Stimulated activated CD4-positive, alpha-beta T cell treated with anti-CD3 and anti-CD28 coated beads, Interleukin-1b, Interleukin-23, amount 100 ng/mL, for 24 hours (primary cell): ENCODE measurements around the gene GRAMD1B.
A peak's percentile ranks its signal among the peaks of the same experiment; 100 is the strongest.

Source experiments
- DNase-seq, 4 experiments: peaks; one replicate each; pipeline ENCODE4 v3.0.0-alpha.2; 2020; ENCODE audit warnings: low read depth in 4 of 4, low spot score in 1 of 4

The GRAMD1B gene

DNA sequence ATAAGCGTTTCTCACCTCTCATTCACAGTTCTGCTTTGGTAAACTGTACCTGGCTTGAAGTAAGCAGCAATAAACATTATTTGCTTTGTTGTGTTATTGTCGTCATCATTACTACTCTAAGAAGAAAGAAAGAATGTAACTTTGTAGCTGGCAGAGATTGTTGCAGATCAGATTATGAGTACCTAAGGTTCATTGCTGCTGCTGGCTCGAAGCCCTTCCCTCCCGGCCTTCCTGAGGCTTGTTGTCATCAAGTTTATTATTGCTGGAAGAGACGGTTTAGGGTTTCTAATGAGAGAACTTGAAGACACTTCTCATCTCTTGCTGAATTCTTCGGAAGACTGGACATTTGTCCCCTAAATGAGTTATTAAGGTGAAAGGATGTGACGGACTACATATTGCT lies 101.3 kb downstream of the GRAMD1B start:
- no peak for DNase-seq

DNA sequence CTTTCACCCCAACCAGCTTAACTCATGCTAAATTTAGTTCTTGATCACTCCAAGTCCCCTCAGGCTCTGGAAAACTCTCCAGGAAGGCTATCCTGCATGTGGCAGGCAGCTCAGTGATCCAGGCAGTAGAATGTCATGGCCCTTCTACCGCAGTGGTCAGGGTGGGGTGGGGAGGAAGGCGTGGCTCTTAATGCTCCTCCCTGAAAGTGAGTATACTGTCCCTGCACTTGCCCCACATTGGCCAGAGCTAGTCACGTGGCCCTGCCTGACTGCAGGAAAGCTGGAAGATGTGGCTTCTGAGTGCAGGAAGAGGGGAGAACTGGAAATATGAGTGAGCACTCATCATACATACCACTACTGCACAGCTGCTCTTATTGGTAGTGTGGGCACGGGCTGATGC lies 102.1 kb downstream of the GRAMD1B start:
- DNase-seq, result no peak

DNA sequence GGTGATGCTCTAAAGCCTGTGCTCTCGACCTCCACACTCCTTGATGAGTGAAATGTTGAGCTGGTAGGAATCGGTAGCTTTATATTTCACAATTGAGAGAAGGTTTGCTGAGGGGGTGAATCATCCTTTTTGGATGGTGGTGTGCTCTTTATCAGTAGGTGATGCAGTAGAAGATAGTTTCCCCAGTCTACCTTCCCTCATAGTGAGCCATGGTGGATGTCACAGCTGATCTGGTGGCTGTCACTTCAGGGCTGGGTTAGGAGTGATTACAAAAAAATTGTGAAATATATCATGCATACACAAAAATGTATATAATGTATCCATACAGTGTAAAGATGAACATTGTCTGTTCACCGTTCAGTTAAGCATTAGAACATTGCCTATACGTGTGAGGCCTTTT lies 105.3 kb downstream of the GRAMD1B start:
- DNase-seq, result no peak

DNA sequence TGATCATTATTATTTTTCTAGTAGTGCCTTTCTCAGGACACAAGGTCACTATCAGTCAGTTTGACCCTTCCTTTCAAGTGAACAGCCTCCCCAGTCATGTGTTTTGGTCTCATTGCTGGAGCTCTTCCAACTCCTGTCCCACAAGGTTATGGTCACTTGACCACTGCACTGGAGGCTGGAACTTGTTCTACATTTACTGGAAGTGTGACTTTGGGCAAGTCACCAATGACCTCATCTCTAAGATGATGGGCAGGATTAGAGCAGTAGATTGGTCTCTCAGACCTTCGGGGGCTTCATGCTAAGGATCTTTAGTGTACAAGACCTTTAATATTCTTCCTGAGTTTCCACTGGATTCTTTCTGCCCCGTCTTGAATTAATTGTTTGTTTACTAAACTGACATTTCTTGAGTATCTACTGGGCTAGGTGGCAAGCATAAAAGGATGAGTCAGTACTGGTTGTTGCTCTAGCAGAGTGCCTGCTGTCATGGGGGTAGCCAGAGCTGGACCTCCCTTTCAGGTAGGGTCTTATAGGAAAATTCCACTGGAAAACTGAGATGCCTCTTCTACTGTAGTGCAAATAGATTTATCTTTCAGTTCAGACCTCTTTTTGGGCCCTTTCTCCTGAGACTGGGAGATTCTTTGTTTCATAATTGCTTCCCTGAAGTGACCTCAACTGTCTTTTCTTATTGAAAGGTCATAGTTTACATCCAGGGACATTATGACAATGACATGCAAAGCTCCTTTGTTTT lies 106.8 kb downstream of the GRAMD1B start:
- DNase-seq, result no peak

DNA sequence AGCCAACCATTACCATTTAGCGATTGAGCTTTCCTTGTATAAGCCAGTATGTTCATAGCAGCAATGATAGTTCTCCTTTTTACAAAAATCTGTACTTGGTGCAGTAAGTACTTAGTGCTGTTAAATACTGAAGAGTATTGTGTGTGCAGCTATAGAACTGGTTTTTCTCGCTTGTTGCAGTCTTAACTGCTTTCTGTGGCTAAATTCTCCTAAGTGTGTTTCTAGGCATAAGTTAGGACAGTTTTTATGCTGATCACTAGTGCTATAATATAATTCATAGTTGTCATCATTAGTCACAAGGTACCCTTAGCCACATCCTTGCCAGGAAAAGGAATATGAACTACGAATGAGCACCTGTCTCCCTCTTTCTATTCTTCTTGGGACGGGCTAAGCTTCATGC lies 107.7 kb downstream of the GRAMD1B start:
- no peak for DNase-seq

DNA sequence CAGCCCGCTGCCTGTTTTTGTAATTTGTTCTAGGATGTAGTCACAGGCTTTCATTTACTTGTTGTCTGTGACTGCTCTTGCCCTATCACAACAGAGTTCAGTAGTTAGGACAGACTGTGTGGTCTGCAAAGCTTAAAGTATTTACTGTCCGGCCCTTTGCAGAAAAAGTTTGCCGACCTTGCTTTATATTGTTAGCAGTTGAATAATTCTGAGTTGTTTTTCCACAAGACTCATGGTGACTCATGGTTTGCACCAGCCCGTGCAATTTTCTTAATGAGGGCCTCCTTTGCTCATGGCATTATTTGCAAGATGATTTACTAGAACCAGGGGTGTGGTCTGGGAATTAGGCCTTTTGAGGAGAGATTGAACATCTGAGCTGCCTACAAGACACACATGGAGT lies 113.7 kb downstream of the GRAMD1B start:
- no peak for DNase-seq

DNA sequence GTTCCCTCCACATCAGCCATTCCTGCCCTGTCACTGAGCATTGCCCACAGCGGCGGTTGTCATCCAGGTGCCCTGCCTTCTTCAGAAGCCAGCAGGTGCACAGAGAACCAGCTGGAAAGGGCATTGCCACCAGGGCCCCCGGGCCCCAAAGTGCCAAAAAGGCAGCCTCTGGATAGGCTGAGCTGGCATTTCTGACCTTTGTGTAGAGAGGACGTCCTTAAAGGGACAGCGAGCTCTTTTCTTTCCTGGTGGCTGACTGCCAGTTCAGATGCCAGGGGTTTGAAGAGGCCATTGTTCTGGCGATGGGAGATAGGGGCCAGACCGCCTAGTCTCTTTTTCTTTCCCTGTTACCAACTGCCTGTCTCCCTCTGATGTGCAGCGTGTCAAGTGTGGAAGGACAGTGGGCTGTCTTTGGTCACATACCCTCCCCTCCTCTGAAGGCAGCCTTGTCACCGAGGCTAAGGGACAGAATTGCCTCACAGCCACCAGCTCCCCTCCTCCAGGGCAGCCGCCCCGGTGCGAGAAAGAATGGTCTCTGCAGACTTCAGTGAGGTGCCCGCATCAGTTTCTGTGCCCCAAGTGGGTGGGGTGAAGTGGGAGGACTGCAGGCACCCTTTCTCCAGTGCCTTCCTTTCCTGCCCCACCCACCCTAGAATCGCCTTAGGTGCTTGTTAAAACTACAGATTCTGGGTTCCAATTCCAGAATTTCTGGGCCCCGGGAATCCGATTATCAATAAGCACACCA lies 114.7 kb downstream of the GRAMD1B start:
- DNase-seq, result no peak

DNA sequence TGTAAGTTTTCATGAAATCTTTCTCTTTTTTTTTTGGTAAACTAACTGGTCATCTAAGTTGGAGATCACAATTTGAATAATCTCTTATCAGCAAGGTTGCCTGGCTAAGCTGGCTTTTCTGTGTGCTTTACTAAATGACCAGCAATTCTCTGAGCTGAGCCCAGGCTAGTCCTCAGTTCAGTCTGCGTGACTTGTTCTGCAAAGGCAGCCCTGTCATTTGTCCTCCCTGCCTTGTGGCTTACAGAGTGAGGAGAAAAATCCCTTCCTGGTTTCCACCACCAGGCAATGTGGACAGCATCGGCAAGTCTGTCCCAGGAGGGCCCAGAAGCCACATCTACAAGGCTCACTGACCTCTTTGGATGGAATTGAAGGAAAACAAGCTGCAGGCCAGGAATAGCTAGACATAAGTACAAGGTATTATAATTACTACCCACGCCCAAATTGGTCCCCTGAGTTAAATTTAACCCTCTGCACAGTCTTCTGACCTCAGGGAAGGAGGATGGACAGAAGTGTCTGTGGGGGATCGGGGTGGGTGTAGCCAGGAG lies 115.7 kb downstream of the GRAMD1B start:
- DNase-seq, result no peak

DNA sequence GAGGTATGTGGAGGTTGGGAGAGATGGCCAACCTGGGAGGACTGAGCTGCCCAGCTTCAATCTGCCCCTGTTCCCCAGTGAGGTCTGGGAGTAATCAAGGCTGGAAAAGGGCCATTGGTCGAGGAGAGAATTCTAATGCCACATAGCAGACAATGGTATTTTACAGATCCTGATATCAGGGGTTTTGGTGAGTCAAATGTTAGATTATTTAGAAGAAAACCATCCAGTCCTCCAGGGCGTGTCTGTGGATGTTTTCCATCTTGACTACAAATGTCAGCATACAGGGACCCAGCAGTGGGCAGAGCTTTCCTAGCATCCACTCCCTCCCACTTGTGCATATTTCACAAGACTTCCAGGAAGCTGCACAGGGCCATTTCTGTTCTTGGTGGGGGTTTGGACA lies 116.4 kb downstream of the GRAMD1B start:
- DNase-seq, result no peak

DNA sequence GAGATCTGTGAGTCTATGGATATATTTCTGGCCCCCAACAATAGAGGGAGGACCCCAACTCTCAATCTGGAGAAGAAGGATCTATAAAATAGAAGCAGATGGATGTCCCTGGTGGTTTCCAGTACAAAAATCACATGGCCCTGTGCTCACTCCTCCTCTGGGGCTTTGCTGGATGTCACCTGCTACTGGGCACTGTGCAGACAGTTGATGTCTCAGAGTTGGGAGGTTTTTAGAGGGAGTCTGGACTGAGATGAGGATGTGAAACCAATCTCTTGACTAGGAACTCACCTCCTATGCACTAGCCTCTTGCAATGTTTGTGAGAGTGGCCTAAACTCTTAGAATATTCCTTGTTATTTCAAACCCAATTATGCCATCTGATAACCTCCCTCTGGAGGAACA lies 117.1 kb downstream of the GRAMD1B start:
- no peak for DNase-seq

DNA sequence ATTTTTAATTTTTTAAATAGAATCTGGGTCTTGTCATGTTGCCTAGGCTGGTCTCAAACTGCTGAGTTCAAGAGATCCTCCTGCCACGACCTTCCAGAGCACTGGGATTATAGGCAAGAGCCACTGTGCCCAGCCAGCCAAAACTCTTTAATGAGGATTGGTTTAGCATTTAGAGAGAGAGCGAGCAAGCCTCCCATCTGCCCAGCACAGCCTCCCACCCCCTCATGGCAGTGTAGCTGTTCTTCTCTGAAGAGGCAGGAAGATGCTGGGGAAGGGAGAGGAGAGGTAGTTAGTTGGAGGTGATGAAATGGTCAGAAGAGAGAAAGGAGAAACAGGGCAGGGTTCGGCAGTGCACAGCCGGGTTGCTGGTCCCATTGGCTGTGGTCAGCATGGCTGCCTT lies 118.7 kb downstream of the GRAMD1B start:
- no peak for DNase-seq

DNA sequence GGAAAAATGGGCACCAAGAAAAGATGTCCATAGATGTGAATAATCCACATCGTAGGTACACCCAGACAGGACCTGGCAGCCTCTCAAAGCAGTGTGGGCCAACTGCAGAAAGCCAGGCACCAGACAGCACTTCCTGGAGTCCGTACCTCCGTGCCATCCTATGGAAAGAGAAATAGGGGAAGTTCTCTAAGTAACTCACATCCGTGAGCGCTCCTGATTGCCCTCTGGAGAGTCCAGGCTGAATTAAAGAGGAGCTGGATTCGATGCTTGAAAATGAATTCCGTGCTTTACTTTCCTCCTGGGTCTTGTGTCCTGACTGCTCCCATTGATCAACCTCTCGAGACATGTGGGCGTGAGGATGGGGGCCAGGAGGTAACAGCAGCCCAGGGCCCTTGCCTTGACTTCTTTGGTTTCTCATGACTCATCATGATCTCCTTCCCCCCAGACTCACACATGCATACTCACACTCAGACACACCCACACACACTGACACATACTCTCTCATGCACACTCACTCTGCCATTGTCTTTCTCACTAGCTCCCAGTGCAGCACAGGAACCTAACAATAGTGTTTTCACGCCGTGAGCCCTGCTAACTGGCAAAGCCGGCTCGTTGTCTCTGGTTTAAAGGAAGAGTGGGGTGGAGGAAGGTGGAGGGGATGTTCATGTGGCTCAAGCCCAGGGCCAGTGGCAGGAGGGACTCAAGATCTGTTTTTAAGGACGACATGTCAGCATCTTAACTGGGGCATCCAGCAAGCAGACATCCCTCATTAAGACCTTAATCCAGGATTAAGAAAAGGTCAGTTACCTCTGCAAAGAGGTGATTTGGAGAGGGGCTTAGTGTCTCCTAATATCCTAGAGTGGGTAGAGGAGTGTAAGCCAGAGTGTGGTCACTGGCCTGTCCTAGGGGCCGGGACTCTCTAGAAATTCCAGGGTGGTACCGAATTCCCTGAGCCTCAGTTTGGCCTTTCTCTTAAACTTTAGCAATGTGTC lies 120.2 kb downstream of the GRAMD1B start:
- DNase-seq, result peak in 1 of 4 experiments; percentile 4

DNA sequence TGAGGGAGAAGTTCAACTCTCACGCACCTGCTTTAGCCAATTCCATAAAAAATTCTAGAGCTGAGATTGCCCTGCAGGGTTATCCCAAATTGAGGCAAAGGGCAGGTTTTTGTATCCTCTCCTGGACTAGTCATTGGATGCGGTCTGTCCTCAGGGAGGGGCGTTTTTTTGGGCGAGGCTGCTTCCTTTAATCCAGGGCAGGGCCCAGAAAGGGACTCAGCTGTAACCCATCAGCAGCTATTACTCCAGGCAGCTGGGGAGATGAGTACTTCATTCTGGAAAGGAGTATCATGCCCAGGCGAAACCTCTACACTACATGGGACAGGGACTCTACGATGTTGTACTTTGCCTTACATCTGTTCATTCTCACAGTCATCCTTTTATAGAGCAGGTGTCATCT lies 121.0 kb downstream of the GRAMD1B start:
- no peak for DNase-seq

DNA sequence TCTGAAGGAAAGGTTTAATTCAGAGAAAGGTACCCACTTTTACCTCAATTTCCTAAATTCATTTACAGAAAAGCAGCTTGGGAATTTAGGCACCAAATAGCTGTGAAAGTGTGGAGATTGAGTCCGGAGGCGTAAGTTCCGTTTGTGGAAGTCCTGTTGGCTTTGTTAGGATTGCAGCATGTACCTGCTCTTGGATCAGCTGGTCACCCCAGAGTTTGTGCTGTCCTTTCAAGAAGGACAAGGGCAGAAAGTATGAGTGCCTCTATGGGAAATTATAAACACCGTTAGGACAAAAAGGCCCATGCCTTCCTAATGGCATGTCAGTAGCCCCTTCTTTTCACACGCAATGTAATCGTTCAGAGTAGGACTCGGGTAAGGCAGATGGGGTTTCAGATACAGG lies 126.6 kb downstream of the GRAMD1B start:
- no peak for DNase-seq

DNA sequence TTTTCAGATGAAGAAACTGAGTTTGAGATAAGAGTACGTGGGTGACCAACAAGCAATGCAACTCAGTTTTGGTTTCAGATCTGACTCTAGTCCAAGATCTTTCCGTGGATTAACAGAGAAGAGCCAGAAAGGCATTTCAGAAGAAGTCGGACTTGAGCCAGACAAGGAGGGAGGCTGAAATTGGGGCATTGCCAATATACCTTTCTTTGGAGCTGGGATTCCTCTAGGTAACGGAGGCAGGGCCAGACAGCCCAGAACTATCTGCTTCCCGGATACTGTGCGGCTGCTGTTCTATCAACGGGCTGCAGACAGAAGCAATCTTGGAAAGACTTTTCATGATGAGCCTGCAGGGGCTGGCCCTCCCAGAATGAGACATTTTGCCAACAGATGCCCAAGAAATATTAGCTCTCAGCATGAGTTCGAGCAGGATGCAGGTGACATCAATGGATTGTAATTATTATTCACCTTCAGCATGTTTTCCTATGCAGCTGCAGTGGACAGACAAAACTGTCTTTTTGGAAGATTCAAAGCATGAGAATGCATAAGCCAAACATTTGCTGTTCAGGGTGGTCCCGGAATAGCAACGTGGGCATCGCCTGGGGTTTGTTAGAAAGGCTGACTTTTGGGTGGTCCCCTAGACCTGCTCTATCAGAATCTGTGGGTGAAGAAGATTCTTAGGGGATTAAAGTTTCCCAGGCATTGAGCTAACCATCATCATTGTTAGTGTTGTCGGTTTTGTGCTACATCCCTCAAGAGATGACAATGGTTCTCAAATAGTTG lies 128.7 kb downstream of the GRAMD1B start:
- no peak for DNase-seq

DNA sequence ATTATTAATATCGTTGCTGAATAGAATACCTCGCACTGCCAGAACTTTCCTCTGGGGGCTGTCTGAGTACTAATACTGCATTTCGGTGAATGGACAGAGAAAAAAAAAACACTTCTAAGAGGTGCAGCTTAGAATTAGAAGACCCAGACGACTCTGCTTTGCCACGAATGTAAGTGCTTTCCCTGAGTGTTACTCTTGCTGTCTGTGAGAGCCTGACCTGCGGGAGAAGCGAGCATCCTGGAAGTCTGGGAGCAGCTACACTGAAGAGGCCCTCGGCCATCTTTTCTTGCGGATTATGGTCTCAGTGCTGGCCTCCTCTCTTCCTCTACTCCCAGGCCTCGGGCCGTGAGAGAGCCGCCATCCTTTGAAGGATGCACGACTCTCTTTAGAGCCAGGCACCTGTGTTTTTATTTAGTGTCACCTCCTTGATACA lies 129.5 kb downstream of the GRAMD1B start:
- no peak for DNase-seq

DNA sequence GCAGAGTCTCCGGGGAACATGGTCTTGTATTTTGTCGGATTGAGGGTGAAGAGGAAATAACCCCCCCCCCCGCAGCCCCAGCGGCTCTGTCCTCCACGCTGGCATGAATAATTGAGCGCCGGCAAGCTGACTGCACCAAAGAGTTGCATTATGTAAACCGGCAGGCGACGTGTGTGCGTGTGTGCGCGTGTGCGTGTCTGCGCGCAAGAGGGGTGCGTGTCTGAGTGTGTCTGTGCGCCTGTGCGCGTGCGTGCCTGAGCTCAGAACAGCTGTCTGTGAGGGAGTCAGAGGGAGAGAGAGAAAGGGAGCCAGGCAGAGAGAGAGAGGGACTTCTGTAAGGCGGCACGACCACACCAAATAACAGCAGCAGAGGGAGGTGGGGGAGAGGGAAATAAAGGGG lies 129.9 kb downstream of the GRAMD1B start:
- DNase-seq, result no peak

DNA sequence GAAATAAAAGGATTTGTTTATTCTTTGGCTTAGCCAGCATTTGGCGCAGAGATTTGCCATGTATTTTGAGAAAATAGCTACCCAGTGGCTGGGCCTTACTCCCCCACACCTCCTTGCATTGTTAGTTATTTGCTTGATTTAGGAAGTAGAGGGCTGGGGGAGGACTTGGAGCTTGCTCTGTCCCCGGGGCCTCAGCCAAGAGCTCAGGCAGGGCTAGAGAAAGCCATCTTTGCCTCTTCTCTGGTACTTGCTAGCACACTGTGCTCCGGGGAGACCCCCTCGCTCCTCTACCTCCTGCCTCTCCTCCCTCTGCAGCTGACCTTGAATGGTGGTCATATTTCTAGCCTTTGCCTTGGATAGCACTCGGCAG lies 131.3 kb downstream of the GRAMD1B start:
- DNase-seq, result no peak

DNA sequence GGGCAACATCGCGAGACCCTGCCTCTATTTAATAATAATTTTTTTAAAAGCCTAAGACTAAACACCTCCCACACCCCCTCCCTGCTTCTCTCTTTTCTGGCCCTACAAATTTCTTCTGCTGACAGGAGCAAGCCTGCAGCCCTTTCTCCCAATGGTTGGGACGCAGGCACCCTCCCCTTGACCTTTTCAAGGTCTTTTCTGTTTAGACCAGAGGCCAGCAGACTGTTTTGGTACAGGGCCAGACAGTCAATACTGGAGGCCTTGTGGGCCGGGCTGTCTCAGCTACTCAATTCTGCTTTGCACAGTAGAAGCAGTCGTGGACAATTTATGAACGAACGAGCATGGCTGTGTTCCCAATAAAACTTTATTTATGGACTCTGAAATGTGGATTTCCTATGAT lies 132.1 kb downstream of the GRAMD1B start:
- DNase-seq, result no peak

DNA sequence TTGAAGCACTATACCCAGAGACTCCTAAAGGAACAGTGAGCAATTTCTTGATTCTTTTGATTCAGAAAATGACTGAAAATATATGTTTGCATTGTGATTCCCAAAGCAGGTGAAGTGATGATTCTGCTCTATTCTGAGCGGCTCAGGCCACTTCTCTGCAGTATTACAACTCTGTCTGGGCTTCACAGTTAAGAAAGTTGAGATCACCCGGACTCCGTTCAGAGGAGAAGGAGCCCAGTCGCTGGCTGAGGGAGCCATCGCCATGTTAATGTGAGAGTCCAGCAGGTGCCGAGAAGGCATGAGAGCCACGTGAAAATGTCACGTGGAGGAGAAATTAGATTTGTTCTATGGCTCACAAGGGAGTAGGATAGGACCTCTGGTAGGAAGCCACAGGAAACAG lies 132.8 kb downstream of the GRAMD1B start:
- no peak for DNase-seq

DNA sequence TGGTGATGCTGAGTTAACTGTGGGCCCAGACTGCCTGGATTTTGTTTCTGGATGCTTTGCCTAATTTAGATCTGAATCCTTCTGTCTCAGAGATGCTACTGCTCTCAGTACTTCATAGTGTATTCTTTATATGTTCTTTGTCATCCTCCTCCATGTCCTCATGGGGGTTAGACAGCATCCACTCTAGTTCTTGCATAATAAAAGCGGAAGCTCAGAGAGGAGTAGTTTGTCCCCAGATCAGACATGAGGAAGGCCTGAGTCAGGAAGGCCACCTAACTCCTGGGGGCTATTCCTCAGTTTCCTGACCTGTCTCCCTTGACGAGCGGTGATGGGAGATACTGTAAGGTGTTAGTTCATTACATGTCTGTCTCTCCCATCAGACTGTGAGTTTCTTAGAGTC lies 134.2 kb downstream of the GRAMD1B start:
- DNase-seq, result no peak
